AG09319 (cell line): ENCODE measurements around the gene SYP.

Experiments used
- DNase-seq: peaks from one replicate; pipeline ENCODE4 v3.0.0-alpha.2; 2010; ENCODE audit warnings: low read depth; ENCODE audit errors: extremely low read depth
- CTCF ChIP-seq: IDR thresholded peaks from 2 replicates; pipeline ENCODE4 v1.5.1; 2011; ENCODE audit warnings: low read depth, mild to moderate bottlenecking, inconsistent platforms, low read length, moderate library complexity

Gene SYP

GRCh38 chrX:49209434-49210251, 9.7 kb upstream of the SYP start:
- TF ChIP-seq CTCF = no peak
- no peak for DNase-seq

- TF ChIP-seq CTCF = no peak
- DNase-seq = no peak
These were observed 8.4 kb upstream of the SYP start for GRCh38 chrX:49208399-49208798.

- no peak for DNase-seq
- TF ChIP-seq CTCF = no peak
These were observed 6.5 kb upstream of the SYP start for GRCh38 chrX:49206543-49206942.

GRCh38 chrX:49205443-49205842, 5.5 kb upstream of the SYP start:
- no peak for DNase-seq
- no peak for TF ChIP-seq CTCF

GRCh38 chrX:49204709-49205108, 4.7 kb upstream of the SYP start:
- no peak for TF ChIP-seq CTCF
- DNase-seq = no peak

- no peak for DNase-seq
- no peak for TF ChIP-seq CTCF
These were observed 4.0 kb upstream of the SYP start for GRCh38 chrX:49204017-49204416.

- TF ChIP-seq CTCF = no peak
These were observed 3.5 kb upstream of the SYP start for GRCh38 chrX:49203536-49203935.

More at GRCh38 chrX:49203536-49203935, 3.5 kb upstream of the SYP start:
- DNase-seq = no peak
